K562 (cell line): ENCODE data around the gene ELMOD1. TPM values are rescaled to one million over a fixed set of nuclear protein-coding genes. Genes with fewer than 3 reads are reported as not detected.
"Not testable (repeated sequence)": the region's sequence is repeated elsewhere in the genome, so short reads cannot be mapped to it uniquely, and the experiment has no call there.

Source experiments
- ATAC-seq: fragments of 200-7000 bp; cut with Tn5 transposase; 3 replicates; pipeline ENCODE4 v1.9.1; 2020; ENCODE audit warnings: moderate library complexity
- BruUV-seq: library from RNA; stranded (reverse); fragments of 400-500 nt; replicated peaks from 2 replicates; lab custom pipeline; 2021; lab: Mats Ljungman, UMichigan
- CTCF ChIA-PET: fragments of 300-600 bp; formaldehyde crosslinking; extraction: SDS; loops from one replicate; lab custom pipeline; 2021; ENCODE audit warnings: low intra/inter-chr PET ratio; lab: Yijun Ruan, JAX
- POLR2A ChIA-PET: fragments of 300-600, 350-650 bp; sonication (Branson Sonifier 250); formaldehyde crosslinking; extraction: SDS; loops from one replicate; lab custom pipeline; 2021; ENCODE audit warnings: antibody characterized with exemption, inconsistent platforms; lab: Yijun Ruan, JAX
- DNase-seq, 4 experiments: peaks; one replicate each; pipeline versions ENCODE4 v3.0.0 to v3.0.0-alpha.2; 2011 to 2018; ENCODE audit warnings: low spot score in 3 of 4, mixed read lengths in 3 of 4; ENCODE audit errors: extremely low read depth in 1 of 4
- FAIRE-seq: peaks from 2 replicates; lab custom pipeline; 2011; peaks lifted over from hg19 to GRCh38; lab: Jason Lieb, UNC
- H2AFZ ChIP-seq: 2 replicates; pipeline ENCODE4 v1.6.0; 2011; ENCODE audit warnings: low read depth, low read length, control low read depth, inconsistent platforms
- H3K27ac ChIP-seq: fragments of 200-600 bp; 3 replicates; pipeline ENCODE4 v1.8.0; 2011; ENCODE audit warnings: low read depth, mild to moderate bottlenecking, control low read depth, inconsistent platforms, low read length, moderate library complexity, mixed read lengths; ENCODE audit errors: extremely low read depth
- H3K27me3 ChIP-seq, 2 experiments: fragments of 300-600 bp in 1 of 2; 2 replicates in 1 of 2; 3 replicates in 1 of 2; pipeline versions ENCODE4 v1.6.0 to v1.8.0; 2011; ENCODE audit warnings: inconsistent platforms in 2 of 2, low read length in 2 of 2, mild to moderate bottlenecking in 1 of 2, mixed read lengths in 1 of 2, moderate library complexity in 1 of 2; ENCODE audit not compliant: control insufficient read depth in 2 of 2, insufficient read depth in 2 of 2
- H3K36me3 ChIP-seq: fragments of 300-600 bp; 3 replicates; pipeline ENCODE4 v1.8.0; 2011; ENCODE audit warnings: mild to moderate bottlenecking, low read length, inconsistent platforms; ENCODE audit not compliant: control insufficient read depth, insufficient read depth
- H3K4me1 ChIP-seq, 2 experiments: fragments of 200-600 bp in 1 of 2; replicated peaks in 1 of 2; 2 replicates in 1 of 2; 3 replicates in 1 of 2; pipeline versions ENCODE4 v1.5.1 to v1.8.0; 2011; ENCODE audit warnings: inconsistent platforms in 2 of 2, low read length in 2 of 2, mild to moderate bottlenecking in 1 of 2, mixed read lengths in 1 of 2, moderate library complexity in 1 of 2; ENCODE audit not compliant: control insufficient read depth in 2 of 2, insufficient read depth in 2 of 2
- H3K4me2 ChIP-seq: 2 replicates; pipeline ENCODE4 v1.6.1; 2011; ENCODE audit warnings: low read length, control low read depth, inconsistent platforms, mixed read lengths; ENCODE audit not compliant: insufficient read depth
- H3K4me3 ChIP-seq: fragments of 200-600 bp; sonication (generic), shearing (Covaris generic); 2 replicates; pipeline ENCODE4 v1.5.1; 2016; ENCODE audit warnings: control low read depth, inconsistent platforms
- H3K79me2 ChIP-seq: fragments of 200-600 bp; 3 replicates; pipeline ENCODE4 v1.8.0; 2011; ENCODE audit warnings: low read length, inconsistent platforms; ENCODE audit not compliant: control insufficient read depth, insufficient read depth
- H3K9ac ChIP-seq, 2 experiments: 2 replicates each; pipeline versions ENCODE4 v1.6.0 to v1.6.1; 2011; ENCODE audit warnings: low read depth in 2 of 2, low read length in 2 of 2, control low read depth in 1 of 2, inconsistent platforms in 1 of 2, mild to moderate bottlenecking in 1 of 2, mixed read lengths in 1 of 2; ENCODE audit not compliant: insufficient read depth in 1 of 2
- H3K9me1 ChIP-seq: one replicate; pipeline ENCODE4 v1.6.0; 2011; ENCODE audit warnings: inconsistent platforms, mild to moderate bottlenecking, low read length, moderate library complexity; ENCODE audit not compliant: control insufficient read depth, insufficient read depth
- H3K9me3 ChIP-seq: replicated peaks from 2 replicates; pipeline ENCODE4 v1.5.1; 2011; ENCODE audit warnings: low read depth, low read length, inconsistent platforms; ENCODE audit not compliant: control insufficient read depth, insufficient read depth
- H4K20me1 ChIP-seq: replicated peaks from 2 replicates; pipeline ENCODE4 v1.6.1; 2011; ENCODE audit warnings: low read length, inconsistent platforms, mixed read lengths; ENCODE audit not compliant: control insufficient read depth, insufficient read depth
- EHMT2 ChIP-seq: fragments of 450-650 bp; IDR thresholded peaks from 2 replicates; pipeline ENCODE4 v1.6.1; 2018; ENCODE audit warnings: antibody characterized with exemption
- EP300 ChIP-seq: IDR thresholded peaks from 2 replicates; pipeline ENCODE4 v1.6.1; 2012; ENCODE audit warnings: low read length, improper control_type of control experiment
- ESRRB ChIP-seq: fragments of 250-450 bp; sonication (Bioruptor Pico); IDR thresholded peaks from 2 replicates; pipeline ENCODE4 v1.5.0; 2020; ENCODE audit warnings: mild to moderate bottlenecking, moderate library complexity, borderline replicate concordance
- FOXA3 ChIP-seq, 2 experiments: fragments of 450-650 bp in 1 of 2; sonication (generic) in 1 of 2; formaldehyde crosslinking; IDR thresholded peaks in 1 of 2; conservative IDR thresholded peaks in 1 of 2; 2 replicates each; pipeline versions ENCODE4 v1.4.0 to v1.8.0; 2020 to 2022; ENCODE audit warnings: mild to moderate bottlenecking in 2 of 2, missing genetic modification reagents in 1 of 2
- FOXM1 ChIP-seq, 2 experiments: fragments of 450-650 bp in 1 of 2; sonication (generic) in 1 of 2; formaldehyde crosslinking in 1 of 2; IDR thresholded peaks; 2 replicates each; pipeline versions ENCODE4 v1.6.1 to v1.9.0; 2017 to 2022; ENCODE audit warnings: low read depth in 2 of 2, mild to moderate bottlenecking in 2 of 2, missing genetic modification reagents in 1 of 2, moderate library complexity in 1 of 2
- HDGF ChIP-seq: fragments of 450-650 bp; IDR thresholded peaks from 2 replicates; pipeline ENCODE4 v1.6.1; 2016
- JUND ChIP-seq, 2 experiments: IDR thresholded peaks; 2 replicates in 1 of 2; 3 replicates in 1 of 2; pipeline ENCODE4 v1.6.1; 2011; ENCODE audit warnings: borderline replicate concordance in 2 of 2, low read depth in 2 of 2, low read length in 2 of 2, improper control_type of control experiment in 1 of 2, missing biosample characterization in 1 of 2, missing genetic modification characterization in 1 of 2, missing genetic modification reagents in 1 of 2
- KDM1A ChIP-seq, 2 experiments: fragments of 450-650 bp; IDR thresholded peaks; 2 replicates each; pipeline ENCODE4 v1.6.1; 2016; ENCODE audit warnings: mild to moderate bottlenecking in 2 of 2
- KLF16 ChIP-seq: IDR thresholded peaks from 2 replicates; pipeline ENCODE4 v1.6.1; 2016; ENCODE audit warnings: antibody characterized with exemption
- MAFF ChIP-seq: IDR thresholded peaks from 2 replicates; pipeline ENCODE4 v1.6.1; 2012; ENCODE audit warnings: low read length, improper control_type of control experiment
- MAFG ChIP-seq: fragments of 450-650 bp; conservative IDR thresholded peaks from 2 replicates; pipeline ENCODE4 v1.6.1; 2016; ENCODE audit warnings: missing genetic modification characterization, missing compliant biosample characterization
- MEIS2 ChIP-seq: fragments of 450-650 bp; IDR thresholded peaks from 2 replicates; pipeline ENCODE4 v1.6.1; 2014; ENCODE audit warnings: mild to moderate bottlenecking; ENCODE audit not compliant: partially characterized antibody
- NFE2 ChIP-seq: IDR thresholded peaks from 2 replicates; pipeline ENCODE4 v1.6.1; 2014; ENCODE audit warnings: antibody characterized with exemption, low read depth
- NR1H2 ChIP-seq: sonication (generic); formaldehyde crosslinking; IDR thresholded peaks from 2 replicates; pipeline ENCODE4 v1.4.0; 2020; ENCODE audit warnings: mild to moderate bottlenecking, missing genetic modification reagents
- POU5F1 ChIP-seq: fragments of 150-350 bp; IDR thresholded peaks from 2 replicates; pipeline ENCODE4 v1.6.1; 2014; ENCODE audit warnings: borderline replicate concordance, low read length, low read depth, mild to moderate bottlenecking; ENCODE audit not compliant: partially characterized antibody
- SAFB ChIP-seq: fragments of 200-400 bp; formaldehyde crosslinking; IDR thresholded peaks from 2 replicates; pipeline ENCODE4 v1.6.1; 2017; ENCODE audit warnings: low read depth, low read length, borderline replicate concordance
- SOX6 ChIP-seq: fragments of 450-650 bp; IDR thresholded peaks from 2 replicates; pipeline ENCODE4 v1.6.1; 2014; ENCODE audit warnings: mild to moderate bottlenecking
- TCF3 ChIP-seq: sonication (generic); formaldehyde crosslinking; IDR thresholded peaks from 2 replicates; pipeline ENCODE4 v1.4.0; 2020; ENCODE audit warnings: mild to moderate bottlenecking, missing genetic modification reagents
- ZC3H8 ChIP-seq: fragments of 450-650 bp; IDR thresholded peaks from 2 replicates; pipeline ENCODE4 v1.6.1; 2017
- ZFP36 ChIP-seq: fragments of 150-350 bp; IDR thresholded peaks from 2 replicates; pipeline ENCODE4 v1.6.1; 2018; ENCODE audit warnings: low read length, low read depth; ENCODE audit not compliant: partially characterized antibody
- ZNF57 ChIP-seq: fragments of 450-650 bp; formaldehyde crosslinking; IDR thresholded peaks from 2 replicates; pipeline ENCODE4 v1.4.0; 2020; ENCODE audit warnings: mild to moderate bottlenecking, moderate library complexity
- WGBS: fragments of 100-300 bp; shearing (Covaris generic); methylation state at CpG from one replicate; pipeline ENCODE4 v1.1.6; 2016; ENCODE audit warnings: low coverage, mixed read lengths; ENCODE audit not compliant: insufficient coverage; ENCODE audit errors: missing lambda C conversion rate; 5-methylcytosine and 5-hydroxymethylcytosine counted together
- in situ Hi-C: fragments of 300-500 bp; cut with MboI; formaldehyde crosslinking; loops from 4 replicates; pipeline ENCODE4 v1.15.0; 2018; ENCODE audit warnings: inconsistent platforms, mixed read lengths
- intact Hi-C: fragments of 100-400 bp; cut with micrococcal nuclease; formaldehyde crosslinking; loops from 2 replicates; pipeline ENCODE4 v1.14.2; 2022
- polyA plus RNA-seq, 8 experiments: library from polyadenylated mRNA; depleted of rRNA in 4 of 8; stranded (reverse) in 5 of 8; unstranded in 3 of 8; fragments of >200 nt; fragmentation: Nextera tagmentation in 2 of 8; fragmentation: Illumina TruSeq in 1 of 8; extraction: Ambion mirVana in 2 of 8; extraction: Trizol in 1 of 8; gene quantifications; 2 replicates each; pipeline versions ENCODE4 v1.2.1 to v1.2.3, GENCODE V29; 2011 to 2014; ENCODE audit warnings: inconsistent platforms in 1 of 8, missing spikeins in 1 of 8
- total RNA-seq, 7 experiments: library from RNA; depleted of rRNA in 6 of 7; stranded (reverse); fragments of >200 nt in 6 of 7; fragmentation: Illumina TruSeq in 2 of 7; extraction: Trizol in 2 of 7; gene quantifications; 2 replicates each; pipeline versions ENCODE4 v1.2.1 to v1.2.3, GENCODE V29; 2011 to 2021; ENCODE audit warnings: low replicate concordance in 1 of 7

The ELMOD1 gene
- total and polyA plus RNA-seq, 9 of the 15 experiments (the other 6 are each of a cell fraction or from before 2014, with no cell fraction given): not detected

DNA sequence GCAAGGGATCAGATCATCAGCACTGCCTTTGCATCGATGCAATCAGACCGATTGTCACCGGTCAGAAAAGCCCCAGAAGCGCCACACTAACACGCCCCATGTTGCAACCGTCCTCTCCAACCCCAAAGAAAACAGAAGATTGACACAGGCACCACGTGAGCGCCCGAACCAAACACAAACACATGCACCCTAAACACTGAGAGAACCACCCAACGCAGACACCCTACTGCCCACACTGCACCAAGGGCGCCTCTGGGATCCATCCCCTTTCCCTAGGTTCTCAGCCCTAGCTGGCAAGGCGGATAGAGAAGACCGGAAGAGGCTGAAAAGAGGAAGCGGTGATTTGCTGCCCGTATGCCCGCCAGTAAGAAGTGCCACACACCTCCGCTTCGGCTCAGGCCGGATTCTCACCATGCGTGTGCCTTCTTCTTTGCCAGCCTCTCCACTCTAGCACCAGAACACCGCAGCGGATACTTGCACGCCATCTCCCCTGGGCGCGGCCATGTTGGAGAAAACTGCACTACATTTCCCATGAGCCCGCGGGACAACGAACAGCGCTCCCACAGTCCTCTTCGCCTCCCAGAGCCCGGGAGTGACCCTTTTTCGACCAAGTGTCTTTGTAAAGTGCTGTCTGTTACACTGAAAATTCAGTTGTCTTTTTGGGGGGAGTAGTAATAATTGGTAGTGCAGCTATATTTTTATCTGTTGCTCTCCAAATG, 25.6 kb upstream of the ELMOD1 start, which contains the start of gene ALKBH8 (continued):
- TF ChIP-seq ESRRB (CRISPR knock-in tag) (no peak), ZFP36 (no peak), ZNF57 (CRISPR knock-in tag) (no peak), ZC3H8 (no peak), HDGF (no peak), SAFB (no peak), NR1H2 (CRISPR knock-in tag) (peak; percentile 57; the same call in 1 of the 2 replicates), FOXA3 (CRISPR knock-in tag; conservative IDR thresholded peaks at IDR 0.05 in 1 of 2, IDR thresholded peaks at IDR 0.05 in 1 of 2) (no peak)

DNA sequence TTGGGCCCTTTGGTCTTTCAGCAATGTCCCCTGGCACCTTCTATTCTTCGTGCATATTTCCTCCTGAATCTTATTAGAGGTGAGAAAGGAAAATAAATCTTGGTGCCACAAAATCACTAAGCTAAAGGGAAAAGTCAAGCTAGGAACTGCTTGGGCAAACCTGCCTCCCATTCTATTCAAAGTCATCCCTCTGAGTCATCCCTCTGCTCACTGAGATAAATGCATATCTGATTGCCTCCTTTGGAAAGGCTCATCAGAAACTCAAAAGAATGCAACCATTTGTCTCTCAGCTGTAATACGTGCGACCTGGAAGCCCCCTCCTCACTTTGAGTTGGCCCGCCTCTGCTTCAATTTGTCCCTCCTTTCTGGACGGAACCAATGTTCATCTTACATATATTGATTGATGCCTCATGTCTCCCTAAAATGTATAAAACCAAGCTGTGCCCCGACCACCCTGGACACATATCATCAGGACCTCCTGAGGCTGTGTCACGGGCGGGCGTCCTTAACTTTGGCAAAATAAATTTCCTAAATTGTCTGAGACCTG, 24.9 kb upstream of the ELMOD1 start:
- H3K9me1 ChIP-seq; in situ Hi-C loops; FAIRE-seq; H3K27me3 ChIP-seq; H3K9me3 ChIP-seq; BruUV-seq; H4K20me1 ChIP-seq; CTCF ChIA-PET; H3K36me3 ChIP-seq; TF ChIP-seq FOXM1 (CRISPR knock-in tag; IDR thresholded peaks at IDR 0.05; ENCODE audit: low read depth): not testable (repeated sequence)
- ATAC-seq (peak; percentile 56), DNase-seq (peak in 1 of 4 experiments; percentile 67)
- Histone ChIP-seq H3K4me3 (peak overlapping the region; percentile 74), H3K4me1 (peaks cover 9 to 25% of the 10 kb centered on the region in 2 experiments), H3K27ac (peak overlapping the region; percentile 86), H2AFZ (peak overlapping the region; percentile 99), H3K4me2 (peak overlapping the region; percentile 91), H3K9ac (peak overlapping the region in 1 of 2 experiments; percentile 74; a peak in 2 of 4 replicates), H3K79me2 (peaks cover 33% of the 10 kb centered on the region)
- intact Hi-C loops: loop anchor here (1.0 to 5.0 kb wide), 3 partner anchors 9 to 331 kb away; partner anchors contain the start of gene SLC35F2
- POLR2A ChIA-PET: interaction anchor here (0.7 to 1.5 kb wide), 3 partner anchors 9 to 287 kb away, joined by 3 to 5 read pairs (median 5); no protein-coding TSS in a partner anchor
- 0% methylated on average over 9 of the region's 9 CpGs for WGBS
- TF ChIP-seq NFE2 (peak; percentile 75), FOXM1 (IDR thresholded peaks at IDR 0.05; ENCODE audit: low read depth) (peak; percentile 44; the same call in 1 of the 2 replicates), MAFF (0 out of 2 replicates have a peak, but pooled peaks have one; percentile 7), KDM1A (IDR thresholded peaks at IDR 0.05) (peak; percentile 70 to 83), SOX6 (peak; percentile 81), EHMT2 (0 out of 2 replicates have a peak, but pooled peaks have one; percentile 34), JUND (IDR thresholded peaks at IDR 0.05; ENCODE audit: borderline replicate concordance, low read depth, low read length) (peak; percentile 93), JUND (tag; IDR thresholded peaks at IDR 0.05; ENCODE audit: borderline replicate concordance, low read depth, low read length) (peak; percentile 93; the same call in 2 of the 3 replicates), EP300 (peak; percentile 62; the same call in 1 of the 2 replicates), POU5F1 (peak; percentile 1), KLF16 (peak; percentile 16; the same call in 1 of the 2 replicates), MAFG (peak; percentile 72), TCF3 (peak; percentile 87), MEIS2 (peak; percentile 40)
